Chondrocyte (in vitro differentiated cells): ENCODE measurements around the gene MGAT4B. TPM values are rescaled to one million over a fixed set of nuclear protein-coding genes. Genes with fewer than 3 reads are reported as not detected.
A peak's percentile ranks its signal among the peaks of the same experiment; 100 is the strongest.

Experiments
- DNase-seq: peaks from one replicate; pipeline ENCODE4 v3.0.0; 2021; ENCODE audit warnings: mixed read lengths, low spot score
- H3K27ac Mint-ChIP-seq: one replicate; pipeline ENCODE4 v1.8.0; 2021; ENCODE audit warnings: mild to moderate bottlenecking, moderate library complexity, mixed read lengths; ENCODE audit not compliant: unreplicated experiment
- H3K27me3 Mint-ChIP-seq: 2 replicates; pipeline ENCODE4 v1.8.0; 2021; ENCODE audit warnings: low read depth, mixed read lengths
- H3K36me3 Mint-ChIP-seq: 2 replicates; pipeline ENCODE4 v1.8.0; 2021; ENCODE audit warnings: low read depth, mixed read lengths
- H3K4me1 Mint-ChIP-seq: 2 replicates; pipeline ENCODE4 v1.8.0; 2021; ENCODE audit warnings: low read depth, mild to moderate bottlenecking, mixed read lengths
- H3K4me3 Mint-ChIP-seq: one replicate; pipeline ENCODE4 v1.8.0; 2021; ENCODE audit warnings: mild to moderate bottlenecking, moderate library complexity, mixed read lengths; ENCODE audit not compliant: unreplicated experiment
- H3K9me3 Mint-ChIP-seq: 2 replicates; pipeline ENCODE4 v1.8.0; 2021; ENCODE audit warnings: low read depth, mixed read lengths
- total RNA-seq: library from RNA; stranded (reverse); gene quantifications from 3 replicates; pipeline ENCODE4 v1.2.1, GENCODE V29; 2021
- TF ChIP-seq, protein P1 (sequence below): fragments of 200-600 bp; sonication (generic); IDR thresholded peaks from 2 replicates; pipeline ENCODE4 v1.5.0; 2021; ENCODE audit warnings: antibody characterized with exemption, mild to moderate bottlenecking, moderate library complexity

The MGAT4B gene
- total RNA-seq, 1 donor from 2014 or later, result 142 TPM

DNA sequence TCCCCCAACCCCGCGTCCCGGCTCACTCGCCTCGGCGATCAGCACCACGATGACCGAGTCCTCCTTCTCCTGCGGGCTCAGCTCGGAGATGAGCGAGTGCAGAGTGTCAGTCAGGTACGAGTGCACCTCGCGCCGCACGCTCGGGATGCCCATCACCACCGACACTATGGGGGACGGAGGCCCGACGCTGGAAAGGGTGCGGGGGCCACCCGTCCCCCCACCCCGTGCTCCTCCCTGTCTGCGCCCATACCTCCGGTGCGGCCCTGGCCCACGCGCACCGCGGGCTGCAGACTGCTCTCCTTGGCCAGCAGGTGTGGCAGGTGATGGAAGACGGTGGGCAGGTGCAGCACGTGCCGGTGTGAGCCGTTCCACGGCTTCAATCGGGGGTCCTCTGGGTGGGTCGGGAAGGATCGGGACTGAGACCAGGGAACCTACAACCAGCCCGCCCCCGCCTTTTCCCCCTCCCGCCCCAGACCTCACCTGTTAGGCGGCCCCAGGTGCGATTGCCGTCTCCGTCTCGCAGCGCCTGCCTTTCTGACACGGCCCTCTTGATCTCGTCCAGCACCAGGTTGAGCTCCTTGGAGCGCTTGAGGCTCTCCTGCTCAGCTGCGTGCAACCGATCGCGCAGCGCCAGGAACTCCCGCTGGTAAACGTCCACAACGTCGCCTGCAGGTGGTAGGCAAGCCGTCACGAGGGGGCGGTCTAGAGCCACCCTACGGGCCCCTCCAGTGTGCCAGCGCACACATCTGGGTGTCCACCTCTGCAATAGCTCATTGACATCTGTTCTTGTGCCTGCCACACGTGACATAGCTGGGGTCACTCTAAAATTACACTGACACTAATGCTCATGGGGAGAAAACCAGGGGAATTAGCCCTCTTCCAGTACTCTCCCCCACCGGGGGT lies 5.1 kb downstream of the MGAT4B start:
- peak overlapping the region; percentile 65 for H3K27ac Mint-ChIP-seq
- no peaks in the 10 kb centered on the region for H3K27me3 Mint-ChIP-seq
- H3K4me1 Mint-ChIP-seq, result peaks cover 26% of the 10 kb centered on the region
- H3K9me3 Mint-ChIP-seq, result no peaks in the 10 kb centered on the region
- TF ChIP-seq, protein P1, sequence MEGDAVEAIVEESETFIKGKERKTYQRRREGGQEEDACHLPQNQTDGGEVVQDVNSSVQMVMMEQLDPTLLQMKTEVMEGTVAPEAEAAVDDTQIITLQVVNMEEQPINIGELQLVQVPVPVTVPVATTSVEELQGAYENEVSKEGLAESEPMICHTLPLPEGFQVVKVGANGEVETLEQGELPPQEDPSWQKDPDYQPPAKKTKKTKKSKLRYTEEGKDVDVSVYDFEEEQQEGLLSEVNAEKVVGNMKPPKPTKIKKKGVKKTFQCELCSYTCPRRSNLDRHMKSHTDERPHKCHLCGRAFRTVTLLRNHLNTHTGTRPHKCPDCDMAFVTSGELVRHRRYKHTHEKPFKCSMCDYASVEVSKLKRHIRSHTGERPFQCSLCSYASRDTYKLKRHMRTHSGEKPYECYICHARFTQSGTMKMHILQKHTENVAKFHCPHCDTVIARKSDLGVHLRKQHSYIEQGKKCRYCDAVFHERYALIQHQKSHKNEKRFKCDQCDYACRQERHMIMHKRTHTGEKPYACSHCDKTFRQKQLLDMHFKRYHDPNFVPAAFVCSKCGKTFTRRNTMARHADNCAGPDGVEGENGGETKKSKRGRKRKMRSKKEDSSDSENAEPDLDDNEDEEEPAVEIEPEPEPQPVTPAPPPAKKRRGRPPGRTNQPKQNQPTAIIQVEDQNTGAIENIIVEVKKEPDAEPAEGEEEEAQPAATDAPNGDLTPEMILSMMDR, result peak; percentile 73
- DNase-seq, result no peak
- H3K4me3 Mint-ChIP-seq, result no peak overlapping the region
- H3K36me3 Mint-ChIP-seq, result peaks cover 18% of the 10 kb centered on the region

DNA sequence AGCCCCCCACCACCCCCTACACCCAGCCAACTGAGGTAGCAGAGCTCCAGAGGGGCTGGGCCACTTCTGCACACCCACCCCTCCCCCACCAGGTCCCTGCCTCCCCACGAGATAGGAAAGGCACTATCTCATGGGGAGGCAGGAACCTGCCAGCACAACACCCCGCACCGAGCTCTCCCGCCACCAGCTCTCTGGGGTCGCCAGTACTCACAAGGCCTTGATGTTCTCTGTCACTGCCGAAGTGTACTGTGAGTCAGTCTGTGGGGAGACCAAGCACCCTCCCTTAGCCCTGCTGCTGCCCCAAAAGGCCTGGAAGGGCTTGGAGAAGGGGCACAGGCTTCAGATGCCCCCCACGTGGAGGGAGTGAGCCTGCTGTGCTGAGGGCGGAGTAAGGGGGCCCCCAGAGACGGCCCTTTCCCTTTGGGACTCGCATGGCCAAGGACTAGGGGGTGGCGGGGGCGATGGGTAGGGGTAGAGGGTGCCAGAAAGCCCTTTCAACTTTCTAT lies 5.9 kb downstream of the MGAT4B start:
- no peaks in the 10 kb centered on the region for H3K27me3 Mint-ChIP-seq
- no peaks in the 10 kb centered on the region for H3K9me3 Mint-ChIP-seq
- H3K27ac Mint-ChIP-seq, result no peak overlapping the region
- TF ChIP-seq, protein P1, result no peak
- no peak for DNase-seq
- H3K4me1 Mint-ChIP-seq, result peaks cover 26% of the 10 kb centered on the region
- H3K4me3 Mint-ChIP-seq, result no peak overlapping the region
- peaks cover 18% of the 10 kb centered on the region for H3K36me3 Mint-ChIP-seq

DNA sequence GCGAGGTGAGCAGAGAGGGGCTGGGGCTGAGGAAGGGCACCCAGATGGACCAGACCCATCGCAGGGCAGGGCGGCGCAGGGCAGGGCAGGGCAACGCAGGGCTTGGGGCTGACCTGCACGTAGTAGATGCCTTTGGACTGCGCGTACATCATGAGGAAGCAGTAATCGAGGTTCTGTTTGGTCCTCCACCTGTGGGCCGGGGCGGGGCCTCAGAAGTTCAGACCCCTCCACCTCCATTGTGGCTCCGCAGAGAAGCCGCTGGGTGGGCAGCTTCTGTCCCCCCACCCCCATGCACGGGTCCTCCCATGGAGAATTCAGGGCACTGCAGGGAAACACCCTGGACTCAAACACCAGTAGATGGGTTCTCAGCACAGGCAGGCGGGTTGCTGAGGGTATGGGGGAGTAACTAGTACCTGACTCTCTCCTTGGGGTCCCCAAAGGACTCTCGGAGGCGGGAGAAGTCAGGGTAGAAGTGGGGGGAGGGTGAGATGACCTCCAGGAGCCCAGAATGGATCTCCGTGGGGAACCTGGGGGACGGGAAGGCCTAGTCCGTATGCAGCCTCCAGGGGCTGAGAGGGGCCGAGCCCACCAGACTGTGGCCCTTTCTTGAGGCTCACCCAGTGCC lies 6.5 kb downstream of the MGAT4B start:
- Mint-ChIP-seq H3K27me3 (no peaks in the 10 kb centered on the region), H3K4me3 (no peak overlapping the region), H3K9me3 (no peaks in the 10 kb centered on the region), H3K27ac (no peak overlapping the region), H3K36me3 (peaks cover 18% of the 10 kb centered on the region), H3K4me1 (peaks cover 24% of the 10 kb centered on the region)
- no peak for DNase-seq
- TF ChIP-seq, protein P1, result no peak

DNA sequence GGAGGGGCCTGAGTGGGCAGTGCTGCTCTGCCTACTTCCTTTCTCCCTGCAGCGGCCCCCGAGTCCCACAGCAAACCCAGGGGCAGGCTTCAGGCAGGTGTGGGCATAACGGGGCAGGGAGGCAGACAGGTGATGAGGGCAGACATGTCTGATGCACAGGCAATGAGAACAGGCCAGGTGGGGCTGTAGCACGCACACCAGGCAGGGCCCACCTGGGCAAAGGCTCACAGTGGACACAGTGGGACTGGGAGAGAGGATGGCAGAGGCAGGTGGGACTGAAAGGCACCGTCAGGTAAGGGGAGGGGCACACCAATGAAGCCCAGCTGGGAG lies 7.1 kb downstream of the MGAT4B start:
- peaks cover 18% of the 10 kb centered on the region for H3K36me3 Mint-ChIP-seq
- no peak overlapping the region for H3K27ac Mint-ChIP-seq
- TF ChIP-seq, protein P1, result no peak
- no peak for DNase-seq
- no peak overlapping the region for H3K4me3 Mint-ChIP-seq
- H3K4me1 Mint-ChIP-seq, result peaks cover 18% of the 10 kb centered on the region
- H3K27me3 Mint-ChIP-seq, result no peaks in the 10 kb centered on the region
- H3K9me3 Mint-ChIP-seq, result no peaks in the 10 kb centered on the region

DNA sequence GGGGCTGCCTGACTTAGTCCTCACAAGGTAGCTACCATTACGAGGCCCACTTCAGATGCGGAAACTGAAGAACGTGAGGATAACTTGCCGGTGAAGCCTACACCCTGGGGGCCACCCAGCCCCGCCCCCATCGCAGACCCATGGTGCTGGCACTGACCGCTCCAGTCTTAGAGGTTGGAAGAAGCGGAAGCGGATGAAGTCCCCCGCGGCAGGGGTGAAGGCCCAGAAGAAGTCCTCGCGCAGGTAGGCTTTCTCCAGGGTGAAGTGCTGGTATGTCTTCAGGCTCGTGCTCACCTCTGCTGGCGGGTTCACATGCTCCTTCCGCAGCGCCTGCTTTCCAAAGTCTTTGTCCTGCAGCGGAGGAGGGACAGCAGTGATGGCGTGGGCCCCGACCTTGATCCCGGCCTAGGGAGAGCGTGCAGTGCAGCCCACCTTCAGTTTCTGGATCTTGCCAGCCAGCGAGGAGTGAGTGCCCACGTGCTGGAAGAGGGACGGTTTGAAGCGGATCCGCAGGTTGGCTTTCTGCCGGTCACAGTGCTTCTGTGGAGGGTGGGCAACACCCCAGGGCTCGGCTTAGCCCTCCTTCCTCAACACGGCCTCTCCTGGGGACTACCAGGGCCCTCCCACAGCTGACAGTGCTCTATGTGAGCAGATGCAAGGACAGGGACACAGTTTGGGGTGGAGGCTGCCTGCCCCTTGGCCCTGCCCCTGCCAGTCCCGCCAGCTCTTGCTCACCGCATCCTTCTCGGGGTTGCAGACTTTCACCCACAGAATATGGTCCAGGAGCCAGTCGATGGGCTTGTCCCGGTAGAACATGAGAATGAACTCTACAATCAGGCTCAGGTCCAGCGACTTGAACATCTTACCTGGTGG lies 7.7 kb downstream of the MGAT4B start:
- no peak overlapping the region for H3K4me3 Mint-ChIP-seq
- H3K9me3 Mint-ChIP-seq, result no peaks in the 10 kb centered on the region
- H3K4me1 Mint-ChIP-seq, result peaks cover 13% of the 10 kb centered on the region
- no peak overlapping the region for H3K27ac Mint-ChIP-seq
- peaks cover 18% of the 10 kb centered on the region for H3K36me3 Mint-ChIP-seq
- no peaks in the 10 kb centered on the region for H3K27me3 Mint-ChIP-seq
- TF ChIP-seq, protein P1, result no peak
- peak; percentile 83 for DNase-seq
